GM12878 (cell line): ENCODE data around the gene BARHL1. TPM values are rescaled to one million over a fixed set of nuclear protein-coding genes. Genes with fewer than 3 reads are reported as not detected.

ENCODE experiments used
- BCL3 ChIP-seq: IDR thresholded peaks from 2 replicates; pipeline ENCODE4 v1.6.1; 2011; ENCODE audit warnings: borderline replicate concordance, low read depth, mild to moderate bottlenecking, moderate library complexity, low read length; ENCODE audit not compliant: insufficient read depth, poor library complexity, severe bottlenecking
- BMI1 ChIP-seq: fragments of 450-650 bp; IDR thresholded peaks from 2 replicates; pipeline ENCODE4 v1.6.1; 2016; ENCODE audit warnings: mild to moderate bottlenecking, moderate library complexity, borderline replicate concordance
- ETV6 ChIP-seq, 2 experiments: fragments of 450-650 bp in 1 of 2; IDR thresholded peaks in 1 of 2; conservative IDR thresholded peaks in 1 of 2; 2 replicates each; pipeline ENCODE4 v1.6.1; 2014; ENCODE audit warnings: antibody characterized with exemption in 1 of 2, borderline replicate concordance in 1 of 2, low read depth in 1 of 2, mild to moderate bottlenecking in 1 of 2, moderate library complexity in 1 of 2
- HDAC6 ChIP-seq: fragments of 200-600 bp; sonication (generic); IDR thresholded peaks from one replicate; pipeline ENCODE4 v1.8.0; 2017; ENCODE audit warnings: antibody characterized with exemption; ENCODE audit not compliant: unreplicated experiment
- HDGF ChIP-seq: fragments of 450-650 bp; IDR thresholded peaks from 2 replicates; pipeline ENCODE4 v1.6.1; 2016; ENCODE audit warnings: antibody characterized with exemption
- IRF3 ChIP-seq: fragments of 450-650 bp; IDR thresholded peaks from 2 replicates; pipeline ENCODE4 v1.6.1; 2014; ENCODE audit warnings: mild to moderate bottlenecking
- KAT2A ChIP-seq: conservative IDR thresholded peaks from 2 replicates; pipeline ENCODE4 v1.6.1; 2011; ENCODE audit warnings: low read depth, low read length; ENCODE audit not compliant: control insufficient read depth
- REST ChIP-seq: IDR thresholded peaks from 2 replicates; pipeline ENCODE4 v1.6.1; 2012; ENCODE audit warnings: mild to moderate bottlenecking, low read depth, low read length
- SIN3A ChIP-seq: IDR thresholded peaks from 2 replicates; pipeline ENCODE4 v1.6.1; 2012; ENCODE audit warnings: low read depth, low read length, improper control_type of control experiment
- YY1 ChIP-seq: IDR thresholded peaks from 2 replicates; pipeline ENCODE4 v1.6.1; 2011; ENCODE audit warnings: low read depth, mild to moderate bottlenecking, low read length
- ZBTB40 ChIP-seq: fragments of 450-650 bp; IDR thresholded peaks from 2 replicates; pipeline ENCODE4 v1.6.1; 2016; ENCODE audit warnings: mild to moderate bottlenecking, moderate library complexity, borderline replicate concordance
- polyA plus RNA-seq, 11 experiments: library from polyadenylated mRNA; depleted of rRNA in 4 of 11; unstranded in 6 of 11; stranded (reverse) in 5 of 11; fragments of >200 nt; fragmentation: Nextera tagmentation in 4 of 11; fragmentation: Illumina TruSeq in 1 of 11; extraction: Ambion mirVana in 4 of 11; extraction: Trizol in 1 of 11; gene quantifications; 1 replicate in 1 of 11; 2 replicates in 10 of 11; pipeline versions ENCODE4 v1.2.1 to v1.2.3, GENCODE V29; 2011 to 2016; ENCODE audit warnings: inconsistent platforms in 2 of 11, missing spikeins in 2 of 11, low read depth in 1 of 11
- total RNA-seq, 4 experiments: library from RNA; depleted of rRNA in 3 of 4; stranded (reverse); fragments of >200 nt in 3 of 4; fragmentation: Illumina TruSeq in 1 of 4; extraction: Trizol in 1 of 4; gene quantifications; 2 replicates each; pipeline versions ENCODE4 v1.2.1 to v1.2.3, GENCODE V29; 2013 to 2021

Gene BARHL1
- total and polyA plus RNA-seq, 10 of the 15 experiments (the other 5 are each of a cell fraction or from before 2014, with no cell fraction given) = not detected

GRCh38 chr9:132597073-132597775 is 14.8 kb downstream of the BARHL1 start (continued):
- TF ChIP-seq ZBTB40 (no peak), REST (no peak), HDGF (no peak), BCL3 (no peak), KAT2A (no peak), IRF3 (no peak), HDAC6 (no peak), YY1 (no peak), SIN3A (no peak), BMI1 (no peak), ETV6 (conservative IDR thresholded peaks at IDR 0.05 in 1 of 2, IDR thresholded peaks at IDR 0.05 in 1 of 2; ENCODE audit: borderline replicate concordance in 1 of 2, low read depth in 1 of 2) (no peak)
- TF ChIP-seq, all 136 proteins: peak for 0
